Peyer's patch (tissue), 4 donors: ENCODE results near the gene SCN3B. TPM values are rescaled to one million over a fixed set of nuclear protein-coding genes. Genes with fewer than 3 reads are reported as not detected.

Experiments used
- DNase-seq, 3 donors: peaks; one replicate each; pipeline ENCODE4 v3.0.0-alpha.2; 2017 to 2019
- H3K27ac ChIP-seq, 4 donors: fragments of 200-600 bp; sonication (generic); one replicate each; pipeline ENCODE4 v1.5.1; 2016 to 2019
- H3K27me3 ChIP-seq, 2 donors: fragments of 200-600 bp; sonication (generic); one replicate each; pipeline ENCODE4 v1.5.1; 2019
- H3K36me3 ChIP-seq, 3 donors: fragments of 200-600 bp; sonication (generic); one replicate each; pipeline ENCODE4 v1.5.1; 2016 to 2019
- H3K4me1 ChIP-seq, 4 donors: fragments of 200-600 bp; sonication (generic); one replicate each; pipeline ENCODE4 v1.5.1; 2016 to 2019
- H3K4me3 ChIP-seq, 4 donors: fragments of 200-600 bp; sonication (generic); 1 replicate in 3 of 4; 2 replicates in 1 of 4; pipeline ENCODE4 v1.5.1; 2016 to 2019; ENCODE audit warnings: mild to moderate bottlenecking in 1 of 4
- H3K9me3 ChIP-seq, 4 donors: fragments of 200-600 bp; sonication (generic); one replicate each; pipeline ENCODE4 v1.5.1; 2016 to 2019; ENCODE audit warnings: mild to moderate bottlenecking in 1 of 4
- POLR2A ChIP-seq, 2 donors: fragments of 450-650 bp; IDR thresholded peaks; one replicate each; pipeline ENCODE4 v1.5.1; 2017; ENCODE audit warnings: antibody characterized with exemption in 2 of 2, mild to moderate bottlenecking in 2 of 2, moderate library complexity in 2 of 2
- total RNA-seq, 4 donors: library from RNA; depleted of rRNA; stranded (reverse); fragments of >200 nt; gene quantifications; one replicate each; pipeline ENCODE4 v1.1.0, GENCODE V29; 2016
- TF ChIP-seq, protein P1 (sequence below), 6 experiments: fragments of 450-650 bp in 4 of 6; fragments of 200-600 bp in 2 of 6; sonication (generic) in 1 of 6; IDR thresholded peaks; one replicate each; pipeline ENCODE4 v1.5.1; 2017 to 2019; ENCODE audit warnings: antibody characterized with exemption in 6 of 6, mild to moderate bottlenecking in 3 of 6, moderate library complexity in 1 of 6

SCN3B gene
- total RNA-seq, 4 donors from 2014 or later, result 0.80 to 4.4 (median 1.3) TPM

DNA sequence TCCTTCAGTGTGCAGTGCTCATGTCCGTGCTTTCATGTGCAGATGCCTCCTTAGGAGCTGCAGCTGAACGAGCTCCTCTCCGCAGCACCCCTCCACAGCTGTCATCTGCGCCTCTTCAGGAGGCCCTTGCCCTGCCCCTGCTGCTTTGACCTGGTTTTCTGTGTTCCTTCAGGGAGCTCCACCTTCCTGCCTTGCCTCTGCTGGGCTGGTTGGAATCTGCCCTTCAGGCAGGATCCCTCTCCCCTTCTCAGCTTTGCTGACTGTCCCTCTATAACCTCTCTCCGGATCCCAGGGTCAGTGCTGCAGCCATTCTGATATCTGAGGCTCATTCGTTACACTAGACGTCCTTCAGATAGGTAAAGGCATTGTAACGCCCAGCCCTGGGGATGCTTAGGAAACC is 67.9 kb downstream of the SCN3B start:
- peak overlapping the region in 3 of 4 donors; percentile 64 to 86 (median 74) for H3K27ac ChIP-seq
- DNase-seq, result no peak
- H3K4me1 ChIP-seq, result peaks cover 0 to 54% (median 7%) of the 10 kb centered on the region in 4 donors
- no peaks in the 10 kb centered on the region for H3K27me3 ChIP-seq
- TF ChIP-seq, protein P1, sequence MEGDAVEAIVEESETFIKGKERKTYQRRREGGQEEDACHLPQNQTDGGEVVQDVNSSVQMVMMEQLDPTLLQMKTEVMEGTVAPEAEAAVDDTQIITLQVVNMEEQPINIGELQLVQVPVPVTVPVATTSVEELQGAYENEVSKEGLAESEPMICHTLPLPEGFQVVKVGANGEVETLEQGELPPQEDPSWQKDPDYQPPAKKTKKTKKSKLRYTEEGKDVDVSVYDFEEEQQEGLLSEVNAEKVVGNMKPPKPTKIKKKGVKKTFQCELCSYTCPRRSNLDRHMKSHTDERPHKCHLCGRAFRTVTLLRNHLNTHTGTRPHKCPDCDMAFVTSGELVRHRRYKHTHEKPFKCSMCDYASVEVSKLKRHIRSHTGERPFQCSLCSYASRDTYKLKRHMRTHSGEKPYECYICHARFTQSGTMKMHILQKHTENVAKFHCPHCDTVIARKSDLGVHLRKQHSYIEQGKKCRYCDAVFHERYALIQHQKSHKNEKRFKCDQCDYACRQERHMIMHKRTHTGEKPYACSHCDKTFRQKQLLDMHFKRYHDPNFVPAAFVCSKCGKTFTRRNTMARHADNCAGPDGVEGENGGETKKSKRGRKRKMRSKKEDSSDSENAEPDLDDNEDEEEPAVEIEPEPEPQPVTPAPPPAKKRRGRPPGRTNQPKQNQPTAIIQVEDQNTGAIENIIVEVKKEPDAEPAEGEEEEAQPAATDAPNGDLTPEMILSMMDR (IDR thresholded peaks at IDR 0.05), result no peak
- TF ChIP-seq POLR2A (IDR thresholded peaks at IDR 0.05), result no peak
- no peaks in the 10 kb centered on the region for H3K9me3 ChIP-seq
- no peak overlapping the region for H3K4me3 ChIP-seq
- no peaks in the 10 kb centered on the region for H3K36me3 ChIP-seq

DNA sequence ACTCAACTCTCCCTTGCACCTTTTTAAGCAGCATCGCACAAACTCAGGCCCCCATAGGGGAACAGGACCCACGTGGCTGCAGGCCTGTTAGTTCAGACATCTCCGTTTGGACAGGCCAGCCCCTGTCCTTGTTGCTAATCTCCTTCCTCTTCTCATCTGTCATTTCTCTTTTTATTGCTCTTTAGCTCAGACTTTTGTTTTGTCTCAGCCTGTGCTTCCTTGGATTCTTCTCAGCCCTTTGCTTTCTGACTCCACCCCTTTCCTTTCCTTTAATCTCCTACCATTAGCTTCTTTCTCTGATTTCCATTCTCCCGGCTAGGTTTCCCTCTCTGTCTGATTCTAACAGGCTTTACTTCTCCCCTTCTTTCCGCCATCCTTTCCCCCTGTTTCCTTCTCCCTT is 68.7 kb downstream of the SCN3B start:
- no peak for DNase-seq
- Histone ChIP-seq H3K27me3 (no peaks in the 10 kb centered on the region), H3K4me1 (peaks cover 0 to 58% (median 5%) of the 10 kb centered on the region in 4 donors), H3K36me3 (no peaks in the 10 kb centered on the region), H3K27ac (no peak overlapping the region), H3K4me3 (no peak overlapping the region), H3K9me3 (no peaks in the 10 kb centered on the region)
- TF ChIP-seq, protein P1 (IDR thresholded peaks at IDR 0.05), result no peak
- no peak for TF ChIP-seq POLR2A (IDR thresholded peaks at IDR 0.05)

DNA sequence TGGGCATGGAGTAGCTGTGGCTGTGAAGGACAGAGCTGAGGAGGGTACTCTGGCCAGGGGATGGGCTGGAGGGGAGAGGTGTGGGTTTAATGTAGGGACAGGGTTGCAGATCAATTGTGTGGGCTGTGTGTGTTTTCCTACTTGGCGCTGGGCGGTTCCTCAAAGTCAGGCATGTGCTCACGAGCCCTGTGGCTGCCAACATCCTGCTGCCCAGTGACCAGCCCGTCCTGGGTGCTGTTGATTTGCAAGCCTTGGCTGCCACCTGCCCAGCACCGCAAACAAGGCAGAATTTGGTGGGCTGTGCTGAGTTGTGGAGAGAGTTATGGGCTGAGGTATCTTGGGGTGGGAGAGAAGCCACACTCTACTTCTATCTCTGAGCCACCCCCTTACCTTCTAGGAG is 69.2 kb downstream of the SCN3B start:
- no peaks in the 10 kb centered on the region for H3K36me3 ChIP-seq
- DNase-seq, result no peak
- peak overlapping the region in 1 of 4 donors; percentile 13 for H3K27ac ChIP-seq
- H3K9me3 ChIP-seq, result no peaks in the 10 kb centered on the region
- no peak overlapping the region for H3K4me3 ChIP-seq
- no peaks in the 10 kb centered on the region for H3K27me3 ChIP-seq
- H3K4me1 ChIP-seq, result peaks cover 0 to 61% (median 4%) of the 10 kb centered on the region in 4 donors
- TF ChIP-seq, protein P1 (IDR thresholded peaks at IDR 0.05), result no peak
- TF ChIP-seq POLR2A (IDR thresholded peaks at IDR 0.05), result no peak

DNA sequence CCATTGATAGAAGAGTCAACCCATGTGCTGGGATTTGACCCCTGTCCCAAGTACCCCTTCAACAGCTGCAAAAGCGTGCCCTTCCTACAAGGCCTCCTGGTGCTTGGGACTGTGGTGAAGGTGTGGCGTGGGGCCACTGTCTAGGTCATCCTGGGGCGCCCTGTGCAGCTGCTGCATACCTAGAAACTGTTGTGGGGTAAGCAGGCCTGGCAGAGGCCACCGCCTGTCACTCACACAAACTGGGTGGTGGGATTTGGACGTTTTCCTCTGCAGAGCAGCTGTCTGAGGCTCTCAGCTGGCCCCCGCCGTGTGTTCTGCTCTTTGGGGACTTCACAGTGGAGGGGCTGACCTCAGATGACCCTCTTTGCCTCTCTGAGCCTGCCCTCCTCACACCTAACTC is 69.7 kb downstream of the SCN3B start:
- DNase-seq, result no peak
- no peak overlapping the region for H3K27ac ChIP-seq
- no peak for TF ChIP-seq POLR2A (IDR thresholded peaks at IDR 0.05)
- TF ChIP-seq, protein P1 (IDR thresholded peaks at IDR 0.05), result no peak
- H3K4me3 ChIP-seq, result no peak overlapping the region
- no peaks in the 10 kb centered on the region for H3K27me3 ChIP-seq
- no peaks in the 10 kb centered on the region for H3K36me3 ChIP-seq
- no peaks in the 10 kb centered on the region for H3K9me3 ChIP-seq
- H3K4me1 ChIP-seq, result peaks cover 0 to 57% (median 3%) of the 10 kb centered on the region in 4 donors

DNA sequence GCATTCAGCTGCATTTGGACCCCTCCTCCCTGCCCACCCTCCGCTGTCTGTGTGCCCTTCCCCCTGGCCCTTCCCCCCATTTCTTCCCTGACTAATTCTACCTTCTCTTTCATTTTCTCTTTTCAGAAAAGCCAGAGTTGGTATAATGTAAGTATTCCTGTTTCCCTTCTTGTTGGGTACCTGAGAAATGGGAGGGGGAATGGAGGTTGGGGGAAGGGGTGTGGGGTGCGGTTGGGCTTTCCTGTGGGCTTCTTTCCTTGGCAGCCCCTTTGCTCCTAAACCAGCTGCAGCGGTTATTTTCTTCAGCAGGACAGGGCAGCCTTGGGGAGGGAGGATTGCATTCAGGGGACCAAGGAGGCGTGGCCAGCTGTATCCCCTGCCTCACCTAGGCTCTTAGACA is 70.2 kb downstream of the SCN3B start:
- TF ChIP-seq, protein P1 (IDR thresholded peaks at IDR 0.05), result no peak
- no peak for DNase-seq
- Histone ChIP-seq H3K27me3 (no peaks in the 10 kb centered on the region), H3K9me3 (no peaks in the 10 kb centered on the region), H3K27ac (no peak overlapping the region), H3K4me1 (peaks cover 0 to 51% (median 3%) of the 10 kb centered on the region in 4 donors), H3K36me3 (no peaks in the 10 kb centered on the region), H3K4me3 (no peak overlapping the region)

DNA sequence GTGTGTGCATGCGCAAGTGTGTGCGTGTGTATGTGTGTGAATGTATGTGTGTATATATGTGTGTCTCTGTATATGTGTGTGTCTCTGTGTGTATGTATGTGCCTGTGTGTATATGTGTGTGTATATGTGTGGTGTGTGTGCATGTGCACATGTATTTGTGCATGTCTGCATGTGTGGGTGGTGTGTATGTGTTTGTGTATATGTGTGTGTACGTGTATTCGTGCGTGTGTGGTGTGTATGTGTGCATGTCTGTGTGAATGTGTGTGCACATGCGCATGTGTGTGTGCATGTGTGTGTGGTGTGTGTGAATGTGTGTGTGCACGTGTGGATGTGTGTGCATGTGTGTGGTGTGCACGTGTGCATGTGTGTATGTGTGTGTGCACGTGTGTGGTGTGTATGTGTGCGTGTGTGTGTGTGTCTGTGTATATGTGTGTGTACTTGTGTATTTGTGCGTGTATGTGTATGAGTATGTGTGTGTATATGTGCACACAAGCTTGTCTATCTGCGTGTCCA is 71.4 kb downstream of the SCN3B start:
- no peaks in the 10 kb centered on the region for H3K9me3 ChIP-seq
- peaks cover 0 to 44% (median 1%) of the 10 kb centered on the region in 4 donors for H3K4me1 ChIP-seq
- no peak overlapping the region for H3K4me3 ChIP-seq
- TF ChIP-seq, protein P1 (IDR thresholded peaks at IDR 0.05), result no peak
- no peak for TF ChIP-seq POLR2A (IDR thresholded peaks at IDR 0.05)
- no peak for DNase-seq
- H3K27ac ChIP-seq, result no peak overlapping the region
- no peaks in the 10 kb centered on the region for H3K27me3 ChIP-seq
- H3K36me3 ChIP-seq, result no peaks in the 10 kb centered on the region
